Adipose tissue (tissue), 3 donors: ENCODE data around the gene SPATA24. TPM values are rescaled to one million over a fixed set of nuclear protein-coding genes. Genes with fewer than 3 reads are reported as not detected.
"Not testable (repeated sequence)": the region's sequence is repeated elsewhere in the genome, so short reads cannot be mapped to it uniquely, and the experiment has no call there.

Source experiments
- H3K27ac ChIP-seq: one replicate; pipeline ENCODE4 v1.5.1; 2013; ENCODE audit warnings: low read depth, low read length
- WGBS, 3 donors: extraction: QIAGEN DNeasy Blood & Tissue Kit; methylation state at CpG; one replicate each; pipeline ENCODE4 v1.1.7; 2013; 5-methylcytosine and 5-hydroxymethylcytosine counted together
- polyA plus RNA-seq, 3 donors: library from polyadenylated mRNA; stranded (reverse); fragments of 200-250 nt; gene quantifications; one replicate each; pipeline ENCODE4 v1.2.3, GENCODE V29; 2013
- donor health status: healthy with polysubstance abuse.
- donor health status: Bipolar disorder and iron deficiency.
- donor health status: healthy.

The SPATA24 gene, protein sequence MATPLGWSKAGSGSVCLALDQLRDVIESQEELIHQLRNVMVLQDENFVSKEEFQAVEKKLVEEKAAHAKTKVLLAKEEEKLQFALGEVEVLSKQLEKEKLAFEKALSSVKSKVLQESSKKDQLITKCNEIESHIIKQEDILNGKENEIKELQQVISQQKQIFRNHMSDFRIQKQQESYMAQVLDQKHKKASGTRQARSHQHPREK
- 1 to 10 TPM; 4.1 to 8.5 (median 4.4) TPM for polyA plus RNA-seq

DNA sequence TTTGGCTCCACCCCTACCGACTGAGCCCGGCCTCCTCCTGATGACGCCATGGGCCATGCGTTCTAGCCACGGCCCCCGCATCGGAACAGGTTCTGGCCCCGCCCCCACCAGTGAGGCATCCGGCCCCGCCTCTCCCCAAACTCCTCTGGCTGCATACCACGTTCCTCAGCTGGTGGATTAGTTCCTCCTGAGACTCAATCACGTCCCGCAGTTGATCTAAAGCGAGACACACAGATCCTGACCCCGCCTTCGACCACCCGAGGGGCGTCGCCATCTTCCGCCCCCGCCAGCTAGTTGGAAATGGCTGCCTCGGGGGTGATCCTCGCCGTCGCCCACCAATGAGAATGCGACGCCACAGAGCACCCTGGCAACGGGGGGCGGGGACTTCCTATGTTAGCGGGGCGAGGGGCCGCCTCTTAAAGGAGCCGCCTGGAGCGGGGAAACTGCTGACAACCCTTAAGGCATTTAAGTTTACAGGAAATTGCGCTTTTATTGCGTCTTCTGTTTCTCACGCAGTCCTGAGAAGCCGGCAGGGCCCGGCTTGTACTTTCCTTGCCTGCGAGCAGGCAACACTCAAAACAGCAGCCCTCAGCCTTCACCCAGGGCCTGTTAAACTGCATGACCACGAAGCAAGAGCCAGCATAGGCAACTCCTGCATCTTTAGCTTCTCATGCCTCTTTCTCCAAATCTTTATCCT, at the start of gene SPATA24:
TSS of gene SPATA24 (minus strand) at position 303 of the 697 bp plus-strand sequence. CDS start at position 274, 29 bp downstream.
- 0 to 1% (median 1%) methylated on average over 41 of the region's 41 CpGs for WGBS, 3 donors

DNA sequence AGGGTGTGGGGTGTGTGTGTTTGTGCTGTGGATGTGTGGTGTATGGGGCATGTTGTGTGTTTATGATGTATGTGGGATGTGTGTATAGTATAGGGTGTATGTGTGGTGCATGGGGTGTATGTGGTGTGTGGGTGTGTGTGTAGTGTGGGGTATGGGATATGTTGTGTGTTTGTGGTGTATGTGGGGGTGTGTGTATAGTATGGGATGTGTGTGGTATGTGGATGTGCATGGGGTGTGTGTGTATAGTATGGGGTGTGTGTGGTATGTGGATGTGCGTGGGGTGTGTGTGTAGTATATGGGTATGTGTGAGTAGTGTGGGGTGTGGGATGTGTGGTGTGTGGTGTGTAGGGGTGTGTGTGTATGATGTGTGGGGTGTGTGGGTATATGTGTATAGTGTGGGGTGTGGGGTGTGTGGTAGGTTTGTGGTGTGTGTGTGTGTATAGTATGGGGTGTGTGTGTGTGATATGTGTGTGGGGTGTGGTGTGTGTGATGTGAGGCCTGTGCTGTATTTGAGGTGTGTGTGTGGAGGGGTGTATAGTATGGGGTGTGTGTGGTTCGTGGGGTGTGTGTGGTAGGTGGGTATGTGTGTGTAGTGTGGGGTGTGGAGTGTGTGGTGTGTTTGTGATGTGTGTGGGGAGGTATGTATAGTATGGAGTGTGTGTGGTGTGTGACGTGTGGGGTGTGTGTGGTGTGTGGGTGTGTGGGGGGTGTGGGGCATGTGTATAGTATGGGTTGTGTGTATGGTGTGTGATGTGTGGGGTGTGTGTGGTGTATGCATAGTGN, 48.2 kb upstream of the SPATA24 start:
- no peak overlapping the region for H3K27ac ChIP-seq
- 76 to 85% (median 78%) methylated on average over 3 of the region's 3 CpGs for WGBS, 3 donors

More for the DNA sequence above, at the start of gene SPATA24:
- peak within 1 kb of the TSS; percentile 38 for H3K27ac ChIP-seq

DNA sequence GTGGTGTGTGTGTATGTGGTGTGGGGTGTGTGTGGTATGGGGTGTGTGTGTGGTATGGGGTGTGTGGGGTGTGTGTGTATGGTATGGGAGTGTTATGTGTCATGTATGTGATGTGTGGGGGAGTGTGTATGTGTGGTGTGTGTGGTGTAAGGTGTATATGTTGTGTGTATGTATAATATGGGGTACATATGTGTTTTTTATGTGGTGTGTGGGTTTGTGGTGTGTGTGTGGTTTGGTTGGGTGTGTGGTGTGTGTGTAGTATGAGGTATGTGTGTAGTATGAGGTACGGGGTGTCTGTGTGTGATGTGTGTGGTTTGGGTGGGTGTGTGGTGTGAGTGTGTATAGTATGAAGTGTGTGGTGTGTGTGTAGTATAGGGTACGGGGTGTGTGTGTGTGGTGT, 47.3 kb upstream of the SPATA24 start:
- 87 to 100% (median 96%) methylated on average over 2 of the region's 2 CpGs for WGBS, 3 donors
- no peak overlapping the region for H3K27ac ChIP-seq

DNA sequence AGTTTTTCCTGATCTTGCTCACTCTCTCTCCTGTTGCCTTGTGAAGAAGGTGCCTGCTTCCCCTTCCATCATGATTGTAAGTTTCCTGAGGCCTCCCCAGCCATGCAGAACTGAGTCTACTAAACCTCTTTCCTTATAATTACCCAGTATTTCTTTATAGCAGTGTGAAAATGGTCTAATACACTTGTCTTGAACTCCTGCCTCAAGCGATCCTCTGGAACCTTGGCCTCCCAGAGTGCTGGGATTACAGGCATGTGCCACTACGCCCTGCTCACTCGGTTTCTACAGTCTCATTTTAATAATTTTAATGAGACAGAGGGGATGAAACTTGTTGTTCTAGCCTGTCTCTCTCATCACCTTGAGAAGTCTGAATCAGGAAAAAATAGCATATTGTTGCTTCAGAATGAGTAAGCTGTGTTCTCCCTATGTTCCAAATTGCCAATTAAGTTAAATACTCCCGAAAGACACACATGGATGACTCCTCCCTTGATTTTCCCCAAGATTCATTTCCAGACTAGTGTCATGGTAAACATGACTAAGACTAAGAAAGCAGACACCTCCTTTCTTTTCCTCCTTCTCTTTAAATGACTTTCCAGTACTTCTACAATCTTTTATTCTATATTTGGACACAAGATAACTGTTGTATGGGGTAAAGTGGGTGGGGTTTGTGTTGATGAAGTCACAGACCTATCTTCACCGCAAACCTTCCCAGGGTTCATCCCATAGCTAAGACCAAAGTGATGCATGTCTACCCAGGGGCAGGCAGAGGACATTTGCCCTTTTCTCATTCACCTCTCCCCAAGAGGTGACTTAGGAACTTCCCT, 43.3 kb upstream of the SPATA24 start:
- H3K27ac ChIP-seq = no peak overlapping the region
- 84 to 88% (median 87%) methylated on average over 5 of the region's 5 CpGs for WGBS, 3 donors

DNA sequence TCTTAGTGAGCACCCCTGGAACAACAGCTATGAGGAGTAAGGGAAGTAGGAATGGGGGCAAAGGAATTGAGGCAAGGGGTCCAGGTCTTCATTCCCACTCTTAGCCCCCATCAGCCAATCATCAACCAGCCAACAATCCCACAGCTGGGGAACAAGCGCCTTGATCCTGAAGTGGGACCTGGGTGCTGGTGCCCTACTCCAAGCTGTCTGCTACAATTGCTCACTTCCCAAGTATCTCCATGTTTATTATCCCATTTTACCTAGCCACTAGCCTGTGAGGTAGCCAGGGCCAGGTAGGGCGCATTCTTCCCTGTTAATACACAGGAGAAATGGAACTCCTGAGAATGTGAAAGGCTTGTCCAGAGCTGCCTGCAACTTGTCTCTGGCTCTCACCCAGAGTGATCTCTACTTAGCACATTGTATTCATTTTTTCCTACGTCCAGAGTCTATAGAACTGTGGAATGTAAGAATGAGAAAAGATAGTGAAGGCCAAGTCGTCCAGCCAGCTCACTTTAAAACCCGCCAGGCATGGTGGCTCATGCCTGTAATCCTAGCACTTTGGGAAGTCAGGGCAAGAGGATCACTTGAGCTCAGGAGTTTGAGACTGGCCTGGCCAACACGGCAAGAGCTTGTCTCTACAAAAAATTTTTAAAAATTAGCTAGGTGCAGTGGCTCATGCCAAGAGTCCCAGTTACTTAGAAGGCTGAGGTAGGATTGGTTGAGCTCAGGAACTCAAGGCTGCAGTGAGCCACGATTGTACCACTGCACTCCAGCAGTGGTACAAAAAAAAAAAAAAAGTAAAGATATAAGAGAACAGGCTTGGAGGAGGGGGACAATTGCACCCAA, 41.7 kb upstream of the SPATA24 start:
- H3K27ac ChIP-seq = no peak overlapping the region
- 58 to 70% (median 69%) methylated on average over 7 of the region's 7 CpGs for WGBS, 3 donors

DNA sequence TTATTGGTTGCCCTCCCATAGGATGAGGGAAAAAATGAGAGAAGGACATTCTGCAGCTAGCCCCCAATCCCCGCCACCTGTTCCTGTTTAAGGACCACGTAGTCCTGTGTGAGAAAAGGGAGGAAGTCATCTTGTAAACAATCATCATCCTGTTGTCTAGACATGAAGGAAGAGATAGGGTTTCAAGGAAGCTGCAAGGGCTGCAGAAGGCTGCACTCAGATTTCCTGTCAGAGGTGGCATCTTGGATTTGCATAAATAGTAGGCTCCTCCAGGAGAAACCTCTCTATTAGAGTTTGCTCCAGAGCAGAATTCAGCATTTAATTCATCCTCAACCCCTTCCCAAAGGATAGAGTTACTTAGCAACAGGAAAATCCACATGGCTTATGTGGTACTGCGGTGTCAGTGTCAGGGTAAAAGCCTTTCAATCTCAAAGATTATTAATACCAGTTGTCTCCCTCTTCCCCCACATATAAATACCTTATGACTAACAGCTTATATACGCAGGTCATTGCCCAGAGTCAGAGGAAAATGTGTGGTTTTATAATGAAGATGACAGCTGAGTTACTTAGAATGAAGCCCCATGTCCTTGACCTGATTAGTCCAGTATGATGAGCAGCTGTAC, 40.1 kb upstream of the SPATA24 start:
- no peak overlapping the region for H3K27ac ChIP-seq
- 58 to 67% (median 63%) methylated on average over 4 of the region's 4 CpGs for whole genome bisulfite sequencing, 3 donors

DNA sequence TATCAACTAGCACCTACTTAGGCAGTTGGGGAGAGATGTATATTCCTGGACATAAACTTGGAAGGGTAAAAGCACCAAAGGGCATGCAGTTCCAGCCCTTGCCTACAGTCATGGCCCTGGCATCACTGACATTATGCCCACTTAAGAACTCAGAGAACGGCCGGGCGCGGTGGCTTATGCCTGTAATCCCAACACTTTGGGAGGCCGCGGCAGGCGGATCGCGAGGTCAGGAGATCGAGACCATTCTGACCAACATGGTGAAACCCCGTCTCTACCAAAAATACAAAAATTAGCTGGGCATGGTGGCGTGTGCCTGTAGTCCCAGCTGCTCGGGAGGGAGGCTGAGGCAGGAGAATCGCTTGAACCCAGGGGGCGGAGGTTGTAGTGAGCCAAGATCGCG, 36.5 kb upstream of the SPATA24 start:
- WGBS, 3 donors = 96 to 97% (median 97%) methylated on average over 17 of the region's 17 CpGs
- H3K27ac ChIP-seq = not testable (repeated sequence)

DNA sequence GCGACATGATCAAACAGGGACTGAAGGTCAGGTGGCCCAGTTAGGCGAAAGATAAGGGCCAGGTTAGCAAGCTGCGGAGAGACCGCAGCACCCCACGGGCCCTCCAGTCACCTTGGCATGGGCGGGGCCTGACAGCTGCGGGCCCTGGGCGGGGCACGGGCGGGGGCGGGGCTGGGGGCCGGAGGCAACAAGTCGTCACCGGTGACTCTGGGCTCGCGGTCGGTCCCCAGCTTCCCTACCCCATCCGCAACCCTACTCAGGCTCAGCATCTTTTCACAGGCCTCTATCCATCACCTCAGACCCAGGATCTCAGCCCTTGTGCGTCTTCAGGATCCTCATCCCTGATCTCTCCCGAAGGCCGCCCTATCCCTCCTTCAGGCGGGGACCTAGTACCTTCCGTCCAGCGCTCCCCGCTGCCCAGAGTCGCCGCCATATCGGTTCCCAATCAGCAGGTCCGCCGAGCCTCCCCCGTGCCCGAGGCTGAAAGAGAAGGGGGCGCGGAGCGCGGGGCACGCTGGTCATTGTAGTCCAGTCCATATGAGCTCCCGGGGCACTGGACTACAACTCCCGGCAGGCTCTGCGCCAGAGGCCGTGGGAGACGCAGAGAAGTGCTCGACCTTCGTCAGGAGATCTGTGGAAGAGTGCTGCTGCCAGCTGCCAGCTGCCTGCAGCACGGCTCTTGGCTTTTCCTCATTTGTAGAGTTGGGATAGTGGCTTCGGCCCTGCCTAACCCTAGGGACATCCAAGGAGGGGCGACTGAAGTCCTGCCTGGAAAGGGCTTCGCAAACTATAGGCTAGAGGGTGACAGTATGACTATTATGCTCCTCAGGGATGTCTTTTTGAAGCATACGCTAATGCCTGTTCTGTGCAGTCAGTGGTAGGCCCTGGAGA, 35.4 kb upstream of the SPATA24 start, which contains the start of gene DNAJC18:
TSS of gene DNAJC18 (minus strand) at position 513 of the 891 bp plus-strand sequence. CDS start at position 433, 80 bp downstream.
- 3 to 4% (median 4%) methylated on average over 46 to 49 of the region's 49 CpGs for WGBS, 3 donors
- H3K27ac ChIP-seq = no peak within 1 kb of the TSS

DNA sequence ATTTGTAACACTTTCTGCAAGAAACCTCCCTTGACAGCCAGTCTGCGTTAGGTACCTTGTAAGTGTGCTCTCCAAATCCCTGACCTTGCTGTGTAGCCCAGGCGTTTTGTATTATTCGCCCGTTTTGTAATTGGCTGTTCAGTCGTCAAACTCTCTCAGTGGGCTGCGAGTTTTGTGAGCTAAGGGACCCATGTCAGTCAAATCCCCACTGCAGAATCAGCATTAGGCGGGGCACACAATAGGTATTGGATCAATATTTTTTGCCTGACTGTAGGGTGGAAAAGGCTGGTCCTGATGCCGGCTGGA, 34.8 kb upstream of the SPATA24 start:
- 16 to 37% (median 29%) methylated on average over 8 of the region's 8 CpGs for WGBS, 3 donors
- no peak overlapping the region for H3K27ac ChIP-seq

DNA sequence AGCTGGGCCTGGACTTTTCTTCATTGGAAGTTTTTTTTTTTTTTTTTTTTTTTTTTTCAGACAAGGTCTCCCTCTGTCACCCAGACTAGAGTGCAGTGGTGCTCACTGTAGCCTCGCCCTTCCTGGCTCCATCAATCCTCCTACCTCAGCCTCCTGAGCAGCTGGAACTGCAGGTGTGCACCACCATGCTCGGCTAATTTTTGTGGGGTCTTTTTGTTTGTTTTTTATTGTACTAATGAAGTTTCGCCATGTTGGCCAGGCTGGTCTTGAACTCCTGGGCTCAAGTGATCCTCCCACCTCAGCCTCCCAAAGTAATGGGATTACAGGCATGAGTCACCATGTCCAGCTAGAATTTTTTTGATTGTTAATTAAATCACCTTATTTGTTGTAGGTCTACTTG, 31.8 kb upstream of the SPATA24 start:
- WGBS, 3 donors = 95 to 98% (median 97%) methylated on average over 3 of the region's 3 CpGs
- H3K27ac ChIP-seq = no peak overlapping the region

DNA sequence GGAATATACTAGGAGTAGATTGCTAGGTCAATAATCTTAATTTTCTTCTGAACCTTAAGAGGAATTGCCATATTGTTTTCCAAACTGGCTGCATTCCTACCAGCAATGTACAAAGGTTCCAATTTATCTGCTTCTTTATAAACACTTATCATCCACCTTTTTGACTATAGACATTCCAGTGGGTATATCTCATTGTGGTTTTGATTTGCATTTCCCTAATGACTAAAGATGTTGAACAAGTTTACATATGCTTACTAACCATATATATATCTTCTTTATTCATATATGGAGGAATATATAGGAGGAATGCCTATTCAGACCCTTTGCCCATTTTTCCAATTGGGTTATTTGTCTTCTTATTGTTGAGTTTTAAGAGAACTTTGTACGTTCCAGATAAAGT, 27.8 kb upstream of the SPATA24 start:
- 70 to 96% (median 73%) methylated on average over 1 of the region's 1 CpG for WGBS, 3 donors
- no peak overlapping the region for H3K27ac ChIP-seq

DNA sequence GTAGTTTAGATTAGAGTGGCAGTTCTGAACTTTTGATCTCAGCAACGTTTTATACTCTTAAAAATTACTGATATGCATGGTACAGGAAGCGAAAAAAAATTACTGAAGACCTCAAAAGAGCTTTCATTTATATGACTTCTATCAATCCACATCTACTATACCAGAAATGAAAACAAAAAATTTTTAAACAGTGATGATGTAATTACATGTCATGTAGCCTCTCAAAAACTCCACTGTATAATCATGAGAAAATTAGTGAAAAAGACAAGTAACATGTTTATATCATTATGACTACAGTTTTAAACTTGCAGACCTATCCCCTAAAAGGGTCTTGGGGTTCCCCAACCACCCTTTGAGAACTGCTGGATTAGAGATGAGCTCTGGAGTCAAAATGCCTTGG, 26.1 kb upstream of the SPATA24 start:
- WGBS, 3 donors = 85 to 91% (median 89%) methylated on average over 2 of the region's 2 CpGs
- H3K27ac ChIP-seq = no peak overlapping the region

DNA sequence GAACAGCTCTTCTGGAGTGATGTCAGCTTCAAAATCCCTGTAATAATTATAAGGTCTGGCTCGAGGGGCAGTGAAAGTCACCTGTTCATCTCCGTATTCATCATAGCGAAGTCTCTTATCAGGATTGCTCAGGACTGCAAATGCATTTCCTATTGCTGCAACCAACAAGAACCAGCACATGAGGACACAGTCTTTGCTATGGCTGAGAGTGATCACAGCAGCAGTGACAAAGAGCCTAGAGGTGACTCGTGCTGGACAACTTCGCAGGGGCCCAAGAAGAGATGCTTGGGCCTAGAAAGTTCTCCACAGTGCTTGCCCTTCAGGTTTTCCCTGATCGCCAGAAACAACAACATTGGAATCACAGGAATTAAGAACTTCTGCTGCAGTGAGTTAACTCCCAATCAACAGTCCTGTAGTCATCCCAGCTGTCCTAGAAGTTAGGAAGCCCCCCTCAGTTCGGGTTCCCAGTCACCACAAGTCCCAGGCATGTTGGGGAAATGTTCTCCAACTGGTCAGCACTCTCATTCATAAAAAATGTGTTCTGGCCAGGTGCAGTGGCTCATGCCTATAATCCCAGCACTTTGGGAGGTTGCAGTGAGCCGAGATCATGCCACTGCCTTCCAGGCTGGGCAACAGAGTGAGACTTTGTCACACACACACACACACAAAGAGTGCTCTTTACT, 22.5 kb upstream of the SPATA24 start:
- 76 to 82% (median 78%) methylated on average over 8 of the region's 8 CpGs for WGBS, 3 donors
- H3K27ac ChIP-seq = no peak overlapping the region

DNA sequence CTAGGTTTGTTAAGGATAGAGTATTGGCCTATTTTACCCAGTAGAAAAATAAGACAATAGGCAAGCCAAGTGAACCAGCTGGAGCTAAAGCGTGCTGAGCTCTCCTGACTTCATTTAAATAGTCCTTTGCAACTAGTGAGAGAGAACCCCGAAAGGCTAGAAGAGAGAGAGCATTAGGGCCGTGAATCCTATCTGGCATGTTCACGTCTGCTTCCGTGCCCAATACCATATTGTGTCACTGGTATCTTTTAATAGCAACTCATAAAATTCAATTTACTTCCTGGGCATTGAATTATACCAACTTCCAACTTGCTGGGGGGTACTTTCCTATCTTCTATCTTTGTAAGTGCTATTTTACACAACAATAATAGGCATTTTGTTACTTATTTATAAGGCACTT, 21.6 kb upstream of the SPATA24 start:
- 89 to 91% (median 89%) methylated on average over 5 of the region's 5 CpGs for whole genome bisulfite sequencing, 3 donors
- no peak overlapping the region for H3K27ac ChIP-seq

DNA sequence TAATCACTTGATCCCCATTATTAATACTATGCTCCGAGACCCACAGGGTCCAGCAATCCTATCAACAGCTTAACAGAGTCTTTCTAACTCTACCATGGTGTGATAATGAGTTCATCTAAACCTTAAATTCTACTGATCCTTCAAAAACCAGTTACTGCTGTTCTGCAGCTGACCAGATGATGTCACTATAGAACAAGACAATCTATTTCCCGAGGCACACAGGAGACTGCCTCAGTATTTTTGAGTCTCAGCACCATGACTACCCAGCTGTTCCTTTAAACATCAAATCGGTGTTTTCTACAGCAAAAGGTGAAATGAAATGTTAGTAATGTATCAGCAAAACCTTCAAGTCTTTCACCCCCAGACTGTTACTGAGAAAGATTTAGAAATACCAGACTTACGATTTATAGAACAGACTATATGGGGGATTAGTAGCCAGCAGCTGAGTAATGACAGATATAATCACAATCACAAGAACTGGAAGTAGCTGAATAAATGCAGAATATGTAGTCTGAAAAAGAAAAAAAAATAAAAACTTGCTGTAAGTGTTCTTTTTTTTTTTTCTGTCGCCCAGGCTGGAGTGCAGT, 18.5 kb upstream of the SPATA24 start:
- 33 to 44% (median 41%) methylated on average over 4 to 5 of the region's 5 CpGs for WGBS, 3 donors

More for the DNA sequence above, 18.5 kb upstream of the SPATA24 start:
- H3K27ac ChIP-seq = no peak overlapping the region
